Activated T-helper 2 cell treated with anti-CD3 and anti-CD28 coated beads, Interferon-gamma antibody, Interleukin-2, Interleukin-4, amounts not matched to agents 10 μg/mL and 5 μg/mL and 100 μg/mL, durations not matched to agents 14 hours and 24 hours and 36 hours (primary cell): ENCODE results near the gene PABPC3. TPM values are rescaled to one million over a fixed set of nuclear protein-coding genes. Genes with fewer than 3 reads are reported as not detected.

Experiments
- DNase-seq: peaks from one replicate; pipeline ENCODE4 v3.0.0; 2021; ENCODE audit warnings: low spot score
- H3K27ac Mint-ChIP-seq: one replicate; pipeline ENCODE4 v1.8.0; 2021; ENCODE audit warnings: mixed read lengths
- H3K27me3 Mint-ChIP-seq: one replicate; pipeline ENCODE4 v1.8.0; 2021; ENCODE audit warnings: low read depth, mixed read lengths
- H3K36me3 Mint-ChIP-seq: one replicate; pipeline ENCODE4 v1.8.0; 2021; ENCODE audit warnings: low read depth, mixed read lengths
- H3K4me1 Mint-ChIP-seq: one replicate; pipeline ENCODE4 v1.8.0; 2021; ENCODE audit warnings: low read depth, mixed read lengths
- H3K4me3 Mint-ChIP-seq: one replicate; pipeline ENCODE4 v1.8.0; 2021; ENCODE audit warnings: low read depth, mild to moderate bottlenecking, moderate library complexity, mixed read lengths
- H3K9me3 Mint-ChIP-seq: one replicate; pipeline ENCODE4 v1.8.0; 2021; ENCODE audit warnings: mixed read lengths
- intact Hi-C: fragments of 100-400 bp; cut with micrococcal nuclease; formaldehyde crosslinking; loops from one replicate; pipeline ENCODE4 v1.15.1; 2023
- total RNA-seq: library from RNA; stranded (reverse); gene quantifications from 2 replicates; pipeline ENCODE4 v1.2.3, GENCODE V29; 2022

The PABPC3 gene
- total RNA-seq, result 0.23 and 0.39 TPM in 2 replicates

- intact Hi-C loops, result no loop called here
- DNase-seq, result no peak
- no peaks in the 10 kb centered on the region for H3K36me3 Mint-ChIP-seq
- H3K9me3 Mint-ChIP-seq, result no peaks in the 10 kb centered on the region
- H3K4me1 Mint-ChIP-seq, result no peaks in the 10 kb centered on the region
- H3K4me3 Mint-ChIP-seq, result peak within 1 kb of the TSS; percentile 33
- no peak within 1 kb of the TSS for H3K27ac Mint-ChIP-seq
- peaks cover 42% of the 10 kb centered on the region for H3K27me3 Mint-ChIP-seq
Observed at GRCh38 chr13:25095851-25096453, at the start of gene PABPC3. PABPC3 (plus strand) TSS chr13:25096136; CDS start chr13:25096199, 63 bp downstream.

- intact Hi-C loops, result no loop called here
- Mint-ChIP-seq H3K27ac (no peak overlapping the region), H3K9me3 (peaks cover 16% of the 10 kb centered on the region), H3K36me3 (no peaks in the 10 kb centered on the region), H3K4me1 (peaks cover 1% of the 10 kb centered on the region), H3K27me3 (peaks cover 71% of the 10 kb centered on the region), H3K4me3 (no peak overlapping the region)
- no peak for DNase-seq
Observed at GRCh38 chr13:25046274-25046984, 49.5 kb upstream of the PABPC3 start.

GRCh38 chr13:25046985-25047511 is 48.9 kb upstream of the PABPC3 start:
- H3K27me3 Mint-ChIP-seq, result peaks cover 66% of the 10 kb centered on the region
- no peak overlapping the region for H3K4me3 Mint-ChIP-seq
- no peak for DNase-seq
- H3K27ac Mint-ChIP-seq, result no peak overlapping the region
- peaks cover 18% of the 10 kb centered on the region for H3K9me3 Mint-ChIP-seq
- intact Hi-C loops, result no loop called here
- peaks cover 1% of the 10 kb centered on the region for H3K4me1 Mint-ChIP-seq
- no peaks in the 10 kb centered on the region for H3K36me3 Mint-ChIP-seq

- no peak overlapping the region for H3K4me3 Mint-ChIP-seq
- H3K4me1 Mint-ChIP-seq, result peaks cover 1% of the 10 kb centered on the region
- H3K9me3 Mint-ChIP-seq, result peaks cover 18% of the 10 kb centered on the region
- no peaks in the 10 kb centered on the region for H3K36me3 Mint-ChIP-seq
- intact Hi-C loops, result no loop called here
- peaks cover 44% of the 10 kb centered on the region for H3K27me3 Mint-ChIP-seq
- no peak for DNase-seq
- H3K27ac Mint-ChIP-seq, result no peak overlapping the region
Observed at GRCh38 chr13:25051065-25051464, 44.9 kb upstream of the PABPC3 start.

- Mint-ChIP-seq H3K9me3 (no peaks in the 10 kb centered on the region), H3K27me3 (peaks cover 5% of the 10 kb centered on the region), H3K4me1 (no peaks in the 10 kb centered on the region), H3K36me3 (no peaks in the 10 kb centered on the region), H3K4me3 (no peak overlapping the region), H3K27ac (no peak overlapping the region)
- no peak for DNase-seq
- intact Hi-C loops, result no loop called here
Observed at GRCh38 chr13:25059166-25059565, 36.8 kb upstream of the PABPC3 start.

- H3K9me3 Mint-ChIP-seq, result no peaks in the 10 kb centered on the region
- H3K4me3 Mint-ChIP-seq, result no peak overlapping the region
- no peaks in the 10 kb centered on the region for H3K4me1 Mint-ChIP-seq
- H3K36me3 Mint-ChIP-seq, result no peaks in the 10 kb centered on the region
- H3K27ac Mint-ChIP-seq, result no peak overlapping the region
- no peak for DNase-seq
- peaks cover 4% of the 10 kb centered on the region for H3K27me3 Mint-ChIP-seq
- intact Hi-C loops, result no loop called here
Observed at GRCh38 chr13:25059958-25060357, 36.0 kb upstream of the PABPC3 start.

GRCh38 chr13:25062479-25062878 is 33.5 kb upstream of the PABPC3 start:
- H3K9me3 Mint-ChIP-seq, result no peaks in the 10 kb centered on the region
- H3K4me3 Mint-ChIP-seq, result no peak overlapping the region
- intact Hi-C loops, result no loop called here
- DNase-seq, result no peak
- no peaks in the 10 kb centered on the region for H3K4me1 Mint-ChIP-seq
- H3K27me3 Mint-ChIP-seq, result peaks cover 12% of the 10 kb centered on the region
- H3K27ac Mint-ChIP-seq, result no peak overlapping the region
- H3K36me3 Mint-ChIP-seq, result no peaks in the 10 kb centered on the region

GRCh38 chr13:25064396-25064795 is 31.5 kb upstream of the PABPC3 start:
- Mint-ChIP-seq H3K4me1 (no peaks in the 10 kb centered on the region), H3K27ac (no peak overlapping the region), H3K36me3 (no peaks in the 10 kb centered on the region), H3K9me3 (no peaks in the 10 kb centered on the region), H3K4me3 (no peak overlapping the region), H3K27me3 (peaks cover 14% of the 10 kb centered on the region)
- DNase-seq, result no peak
- intact Hi-C loops, result no loop called here

GRCh38 chr13:25065974-25066770 is 29.8 kb upstream of the PABPC3 start:
- Mint-ChIP-seq H3K4me1 (no peaks in the 10 kb centered on the region), H3K9me3 (no peaks in the 10 kb centered on the region), H3K27ac (no peak overlapping the region), H3K36me3 (no peaks in the 10 kb centered on the region), H3K27me3 (peaks cover 24% of the 10 kb centered on the region), H3K4me3 (no peak overlapping the region)
- intact Hi-C loops, result no loop called here
- DNase-seq, result no peak

- H3K4me1 Mint-ChIP-seq, result no peaks in the 10 kb centered on the region
- no peaks in the 10 kb centered on the region for H3K36me3 Mint-ChIP-seq
- DNase-seq, result no peak
- intact Hi-C loops, result no loop called here
- H3K27me3 Mint-ChIP-seq, result peaks cover 24% of the 10 kb centered on the region
- H3K4me3 Mint-ChIP-seq, result no peak overlapping the region
- no peak overlapping the region for H3K27ac Mint-ChIP-seq
- no peaks in the 10 kb centered on the region for H3K9me3 Mint-ChIP-seq
Observed at GRCh38 chr13:25067064-25067463, 28.9 kb upstream of the PABPC3 start.

- Mint-ChIP-seq H3K9me3 (no peaks in the 10 kb centered on the region), H3K36me3 (no peaks in the 10 kb centered on the region), H3K27me3 (peaks cover 23% of the 10 kb centered on the region), H3K4me1 (no peaks in the 10 kb centered on the region), H3K27ac (no peak overlapping the region), H3K4me3 (no peak overlapping the region)
- intact Hi-C loops, result no loop called here
- no peak for DNase-seq
Observed at GRCh38 chr13:25068810-25069209, 27.1 kb upstream of the PABPC3 start.

GRCh38 chr13:25069236-25069635 is 26.7 kb upstream of the PABPC3 start:
- Mint-ChIP-seq H3K9me3 (no peaks in the 10 kb centered on the region), H3K27me3 (peaks cover 23% of the 10 kb centered on the region), H3K27ac (no peak overlapping the region), H3K4me1 (no peaks in the 10 kb centered on the region), H3K4me3 (no peak overlapping the region), H3K36me3 (no peaks in the 10 kb centered on the region)
- intact Hi-C loops, result no loop called here
- DNase-seq, result no peak

GRCh38 chr13:25069911-25070310 is 26.0 kb upstream of the PABPC3 start:
- Mint-ChIP-seq H3K36me3 (no peaks in the 10 kb centered on the region), H3K27me3 (peaks cover 23% of the 10 kb centered on the region), H3K4me3 (no peak overlapping the region), H3K4me1 (no peaks in the 10 kb centered on the region), H3K9me3 (no peaks in the 10 kb centered on the region), H3K27ac (no peak overlapping the region)
- DNase-seq, result no peak
- intact Hi-C loops, result no loop called here
